CD14-positive monocyte (primary cell): ENCODE data around the gene HDAC4. TPM values are rescaled to one million over a fixed set of nuclear protein-coding genes. Genes with fewer than 3 reads are reported as not detected.

Source experiments
- DNase-seq, 3 donors: peaks; one replicate each; pipeline ENCODE4 v3.0.0-alpha.2; 2011 to 2022
- H2AFZ ChIP-seq: 2 replicates; pipeline ENCODE4 v1.6.0; 2012; ENCODE audit warnings: mild to moderate bottlenecking, low read depth, low read length, inconsistent platforms; ENCODE audit not compliant: insufficient read depth, poor library complexity, severe bottlenecking
- H3K27ac ChIP-seq, 2 donors: 1 replicate in 1 of 2; 2 replicates in 1 of 2; pipeline ENCODE4 v1.5.1; 2012 to 2013; ENCODE audit warnings: low read length in 2 of 2, control low read depth in 1 of 2, inconsistent platforms in 1 of 2, low read depth in 1 of 2, mild to moderate bottlenecking in 1 of 2
- H3K27me3 ChIP-seq, 2 donors: one replicate each; pipeline versions ENCODE4 v1.6.0 to v1.6.1; 2011 to 2013; ENCODE audit warnings: low read length in 2 of 2; ENCODE audit not compliant: control insufficient read depth in 2 of 2, insufficient read depth in 2 of 2
- H3K36me3 ChIP-seq, 2 donors: replicated peaks in 1 of 2; 1 replicate in 1 of 2; 2 replicates in 1 of 2; pipeline versions ENCODE4 v1.5.1 to v1.6.1; 2012 to 2013; ENCODE audit warnings: low read length in 2 of 2, control low read depth in 1 of 2, inconsistent platforms in 1 of 2, mild to moderate bottlenecking in 1 of 2; ENCODE audit not compliant: insufficient read depth in 2 of 2, control insufficient read depth in 1 of 2
- H3K4me1 ChIP-seq, 2 donors: 1 replicate in 1 of 2; 2 replicates in 1 of 2; pipeline versions ENCODE4 v1.5.1 to v1.6.1; 2012 to 2013; ENCODE audit warnings: low read length in 2 of 2, control low read depth in 1 of 2, inconsistent platforms in 1 of 2, mild to moderate bottlenecking in 1 of 2, moderate library complexity in 1 of 2; ENCODE audit not compliant: insufficient read depth in 2 of 2, control insufficient read depth in 1 of 2
- H3K4me2 ChIP-seq: replicated peaks from 2 replicates; pipeline ENCODE3; 2012; ENCODE audit warnings: low read length, moderate library complexity, mild to moderate bottlenecking; ENCODE audit not compliant: poor library complexity, severe bottlenecking; ENCODE audit errors: extremely low read depth
- H3K4me3 ChIP-seq, 3 experiments: fragments of 200-600 bp in 1 of 3; sonication (generic) in 1 of 3; replicated peaks in 1 of 3; 1 replicate in 2 of 3; 2 replicates in 1 of 3; pipeline ENCODE4 v1.5.1; 2011 to 2013; ENCODE audit warnings: low read length in 3 of 3, mild to moderate bottlenecking in 3 of 3, control low read depth in 2 of 3, low read depth in 2 of 3, inconsistent platforms in 1 of 3, moderate library complexity in 1 of 3
- H3K79me2 ChIP-seq: 2 replicates; pipeline ENCODE4 v1.6.0; 2012; ENCODE audit warnings: mild to moderate bottlenecking, control low read depth, inconsistent platforms, low read length, moderate library complexity; ENCODE audit not compliant: insufficient read depth
- H3K9ac ChIP-seq: 2 replicates; pipeline ENCODE4 v1.6.0; 2017; ENCODE audit warnings: low read length, mild to moderate bottlenecking; ENCODE audit not compliant: insufficient read depth, poor library complexity, severe bottlenecking
- H3K9me3 ChIP-seq, 2 donors: replicated peaks in 1 of 2; 1 replicate in 1 of 2; 2 replicates in 1 of 2; pipeline versions ENCODE4 v1.5.1 to v1.6.1; 2012 to 2013; ENCODE audit warnings: low read length in 2 of 2, control low read depth in 1 of 2; ENCODE audit not compliant: control insufficient read depth in 1 of 2, insufficient read depth in 1 of 2
- H4K20me1 ChIP-seq: 2 replicates; pipeline ENCODE4 v1.6.0; 2012; ENCODE audit warnings: mild to moderate bottlenecking, low read length, control low read depth, moderate library complexity; ENCODE audit not compliant: insufficient read depth
- H3K27ac Mint-ChIP-seq, 7 donors: one replicate each; pipeline ENCODE4 v1.8.0; 2020; ENCODE audit warnings: mild to moderate bottlenecking in 7 of 7, mixed read lengths in 7 of 7, moderate library complexity in 6 of 7, inconsistent platforms in 2 of 7
- H3K27me3 Mint-ChIP-seq, 3 donors: one replicate each; pipeline ENCODE4 v1.8.0; 2021 to 2022; ENCODE audit warnings: low read depth in 3 of 3, mild to moderate bottlenecking in 3 of 3, mixed read lengths in 3 of 3, moderate library complexity in 3 of 3, inconsistent platforms in 1 of 3
- H3K36me3 Mint-ChIP-seq, 2 donors: one replicate each; pipeline ENCODE4 v1.8.0; 2020; ENCODE audit warnings: mixed read lengths in 2 of 2, inconsistent platforms in 1 of 2, mild to moderate bottlenecking in 1 of 2
- H3K4me1 Mint-ChIP-seq: one replicate; pipeline ENCODE4 v1.8.0; 2020; ENCODE audit warnings: mild to moderate bottlenecking, mixed read lengths
- H3K4me3 Mint-ChIP-seq, 2 donors: one replicate each; pipeline ENCODE4 v1.8.0; 2020; ENCODE audit warnings: mild to moderate bottlenecking in 2 of 2, mixed read lengths in 2 of 2, moderate library complexity in 1 of 2
- H3K9me3 Mint-ChIP-seq, 7 donors: one replicate each; pipeline ENCODE4 v1.8.0; 2020 to 2022; ENCODE audit warnings: mixed read lengths in 7 of 7, mild to moderate bottlenecking in 6 of 7, moderate library complexity in 6 of 7, inconsistent platforms in 2 of 7
- WGBS: methylation state at CpG from one replicate; pipeline ENCODE4 v1.1.5; 2013; ENCODE audit warnings: missing lambda C conversion rate; ENCODE audit not compliant: insufficient coverage; 5-methylcytosine and 5-hydroxymethylcytosine counted together
- intact Hi-C, 2 donors: fragments of 100-400 bp; cut with micrococcal nuclease; formaldehyde crosslinking; loops; one replicate each; pipeline versions ENCODE4 v1.15.0 to v1.15.1; 2023
- polyA plus RNA-seq, 3 donors: library from polyadenylated mRNA; depleted of rRNA in 1 of 3; unstranded in 2 of 3; stranded (reverse) in 1 of 3; fragments of 300-500 nt in 2 of 3; fragments of >200 nt in 1 of 3; fragmentation: Illumina TruSeq in 2 of 3; gene quantifications; 1 replicate in 2 of 3; 2 replicates in 1 of 3; pipeline ENCODE4 v1.2.3, GENCODE V29; 2012 to 2021
- TF ChIP-seq, protein P1 (sequence below): fragments of 200-600 bp; IDR thresholded peaks from one replicate; pipeline ENCODE4 v1.8.0; 2022; ENCODE audit warnings: antibody characterized with exemption, mild to moderate bottlenecking

HDAC4 gene
- polyA plus RNA-seq, 3 donors = 3.3 to 23.0 (median 4.5) TPM

DNA sequence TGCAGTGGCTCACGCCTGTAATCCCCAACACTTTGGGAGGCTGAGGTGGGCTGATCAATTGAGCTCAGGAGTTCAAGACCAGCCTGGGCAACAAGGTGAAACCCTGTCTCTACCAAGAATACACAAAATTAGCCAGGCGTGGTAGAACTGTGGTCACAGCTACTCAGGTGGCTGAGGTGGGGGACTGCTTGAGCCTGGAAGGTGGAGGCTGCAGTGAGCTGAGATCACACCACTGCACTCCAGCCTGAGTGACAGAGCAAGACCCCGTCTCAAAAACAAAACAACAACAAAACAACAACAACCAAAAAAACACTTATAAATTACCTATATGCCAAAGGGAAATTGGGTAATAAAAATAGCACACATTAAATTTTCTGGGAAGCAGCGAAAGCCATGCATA is 141.6 kb downstream of the HDAC4 start:
- no CpG with 5 or more reads among the region's 4 CpGs for WGBS
- Histone ChIP-seq H3K9me3 (no peaks in the 10 kb centered on the region), H2AFZ (no peak overlapping the region), H3K36me3 (peaks cover 0 to 2% of the 10 kb centered on the region in 2 donors), H3K4me1 (peaks cover 93 to 98% of the 10 kb centered on the region in 2 donors), H3K9ac (peak overlapping the region; percentile 47), H3K4me2 (peak overlapping the region; percentile 73), H3K27ac (peak overlapping the region; percentile 76 to 95), H4K20me1 (no peaks in the 10 kb centered on the region), H3K4me3 (peak overlapping the region in 1 of 3 experiments; percentile 58), H3K27me3 (no peaks in the 10 kb centered on the region), H3K79me2 (peaks cover 96% of the 10 kb centered on the region)
- peaks cover 25 to 48% of the 10 kb centered on the region in 2 donors for H3K36me3 Mint-ChIP-seq
- no peaks in the 10 kb centered on the region for H3K27me3 Mint-ChIP-seq
- peaks cover 93% of the 10 kb centered on the region for H3K4me1 Mint-ChIP-seq
- H3K9me3 Mint-ChIP-seq = peaks cover 0 to 3% (median 0%) of the 10 kb centered on the region in 7 donors
- peak overlapping the region; percentile 66 to 81 for H3K4me3 Mint-ChIP-seq
- TF ChIP-seq, protein P1, sequence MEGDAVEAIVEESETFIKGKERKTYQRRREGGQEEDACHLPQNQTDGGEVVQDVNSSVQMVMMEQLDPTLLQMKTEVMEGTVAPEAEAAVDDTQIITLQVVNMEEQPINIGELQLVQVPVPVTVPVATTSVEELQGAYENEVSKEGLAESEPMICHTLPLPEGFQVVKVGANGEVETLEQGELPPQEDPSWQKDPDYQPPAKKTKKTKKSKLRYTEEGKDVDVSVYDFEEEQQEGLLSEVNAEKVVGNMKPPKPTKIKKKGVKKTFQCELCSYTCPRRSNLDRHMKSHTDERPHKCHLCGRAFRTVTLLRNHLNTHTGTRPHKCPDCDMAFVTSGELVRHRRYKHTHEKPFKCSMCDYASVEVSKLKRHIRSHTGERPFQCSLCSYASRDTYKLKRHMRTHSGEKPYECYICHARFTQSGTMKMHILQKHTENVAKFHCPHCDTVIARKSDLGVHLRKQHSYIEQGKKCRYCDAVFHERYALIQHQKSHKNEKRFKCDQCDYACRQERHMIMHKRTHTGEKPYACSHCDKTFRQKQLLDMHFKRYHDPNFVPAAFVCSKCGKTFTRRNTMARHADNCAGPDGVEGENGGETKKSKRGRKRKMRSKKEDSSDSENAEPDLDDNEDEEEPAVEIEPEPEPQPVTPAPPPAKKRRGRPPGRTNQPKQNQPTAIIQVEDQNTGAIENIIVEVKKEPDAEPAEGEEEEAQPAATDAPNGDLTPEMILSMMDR = no peak
- H3K27ac Mint-ChIP-seq = peak overlapping the region; percentile 92 to 96 (median 95)
- no peak for DNase-seq
- intact Hi-C loops = loop anchor here in 1 of 2 donors (10.0 kb wide), 1 partner anchor 206 kb away; no protein-coding TSS in a partner anchor

DNA sequence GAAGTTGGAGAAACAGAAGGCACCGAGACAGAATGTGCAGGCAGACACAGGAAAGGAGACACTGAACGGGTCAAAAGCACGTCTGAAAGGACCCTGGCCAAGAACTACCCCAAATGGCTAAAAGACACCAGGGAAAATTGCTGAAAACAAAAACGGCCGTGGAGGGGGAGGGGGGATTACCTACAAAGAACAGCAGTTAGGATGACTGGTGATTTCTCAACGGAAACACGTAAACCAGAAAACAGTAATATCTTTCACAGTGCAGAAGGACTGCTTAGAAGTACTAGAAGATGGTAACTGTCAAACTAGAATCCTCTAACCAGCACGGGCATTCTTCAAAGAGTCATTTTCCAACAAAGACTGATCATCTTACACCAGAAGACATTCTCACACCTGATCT is 142.6 kb downstream of the HDAC4 start:
- H3K4me1 Mint-ChIP-seq = peaks cover 93% of the 10 kb centered on the region
- H3K4me2 ChIP-seq = peak overlapping the region; percentile 73
- H3K4me1 ChIP-seq = peaks cover 93 to 98% of the 10 kb centered on the region in 2 donors
- H3K36me3 Mint-ChIP-seq = peaks cover 22 to 44% of the 10 kb centered on the region in 2 donors
- H3K9me3 Mint-ChIP-seq = peaks cover 0 to 3% (median 0%) of the 10 kb centered on the region in 7 donors
- H3K27ac ChIP-seq = peak overlapping the region; percentile 56 to 95
- TF ChIP-seq, protein P1 = no peak
- H3K27ac Mint-ChIP-seq = peak overlapping the region; percentile 92 to 96 (median 95)
- peak overlapping the region in 1 of 3 experiments; percentile 58 for H3K4me3 ChIP-seq
- peaks cover 0 to 2% of the 10 kb centered on the region in 2 donors for H3K36me3 ChIP-seq
- H3K9ac ChIP-seq = no peak overlapping the region
- no peak overlapping the region for H2AFZ ChIP-seq
- no peaks in the 10 kb centered on the region for H4K20me1 ChIP-seq
- peak overlapping the region; percentile 5 to 9 for H3K4me3 Mint-ChIP-seq
- H3K9me3 ChIP-seq = no peaks in the 10 kb centered on the region
- peaks cover 95% of the 10 kb centered on the region for H3K79me2 ChIP-seq
- intact Hi-C loops = loop anchor here in 1 of 2 donors (10.0 kb wide), 1 partner anchor 207 kb away; no protein-coding TSS in a partner anchor
- no peaks in the 10 kb centered on the region for H3K27me3 ChIP-seq
- WGBS = 43% methylated on average over 3 of the region's 8 CpGs
- no peaks in the 10 kb centered on the region for H3K27me3 Mint-ChIP-seq
- DNase-seq = peak in 1 of 3 donors; percentile 51
